ENCODE results near the gene LRRIQ1.

Gene LRRIQ1

DNA sequence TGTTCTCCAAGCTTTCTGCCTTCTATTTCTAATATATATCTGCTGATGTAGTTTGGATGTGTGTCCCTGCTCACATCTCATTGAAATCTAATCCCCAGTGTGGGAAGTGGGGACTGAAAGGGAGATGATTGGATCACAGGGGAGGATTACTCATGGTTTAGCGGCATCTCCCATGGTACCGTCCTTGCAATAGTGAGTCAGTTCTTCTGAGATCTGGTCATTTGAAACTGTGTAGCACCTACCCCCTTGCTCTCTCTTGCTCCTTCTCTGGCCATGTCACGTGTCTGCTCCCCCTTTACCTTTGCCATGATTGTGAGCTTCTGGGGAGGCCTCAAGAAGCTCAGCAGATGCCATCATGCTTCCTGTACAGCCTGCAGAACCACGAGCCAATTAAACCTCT, 217.7 kb downstream of the LRRIQ1 start:
- Histone ChIP-seq H3K27me3 (replicated peaks; ENCODE audit: control insufficient read depth, insufficient read depth, low read length, poor library complexity, severe bottlenecking) (no peaks in the 10 kb centered on the region), H3K4me1 (ENCODE audit: control insufficient read depth, insufficient read depth, low read length, poor library complexity, severe bottlenecking) (no peaks in the 10 kb centered on the region), H3K9me3 (ENCODE audit: control insufficient read depth, low read length) (no peaks in the 10 kb centered on the region), H3K27ac (ENCODE audit: insufficient read depth, low read length, poor library complexity, severe bottlenecking) (no peak overlapping the region), H3K4me3 (ENCODE audit: insufficient read depth, low read depth, low read length, poor library complexity, severe bottlenecking) (no peak overlapping the region), H3K36me3 (ENCODE audit: control insufficient read depth, insufficient read depth, low read length) (no peaks in the 10 kb centered on the region)
- DNase-seq: no peak

DNA sequence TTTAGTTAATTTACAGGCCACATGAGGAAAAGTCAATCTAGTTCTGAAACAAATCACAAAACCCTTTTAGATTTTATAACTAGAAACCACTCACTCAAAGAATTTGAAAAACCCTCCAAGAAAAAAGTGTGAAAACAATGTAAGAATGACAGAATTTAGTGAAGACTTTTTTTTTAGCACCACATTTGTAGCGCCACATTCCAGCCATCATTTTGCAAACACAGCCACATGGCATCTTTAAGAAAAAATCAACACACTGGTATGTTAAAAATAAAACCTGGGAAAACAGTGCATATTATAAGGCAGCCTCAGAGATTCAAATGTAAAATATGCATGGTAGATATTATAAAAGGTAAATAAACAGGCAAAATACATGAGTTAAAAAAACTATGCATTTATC, 221.5 kb downstream of the LRRIQ1 start:
- Histone ChIP-seq H3K4me1 (ENCODE audit: control insufficient read depth, insufficient read depth, low read length, poor library complexity, severe bottlenecking) (no peaks in the 10 kb centered on the region), H3K27ac (ENCODE audit: insufficient read depth, low read length, poor library complexity, severe bottlenecking) (no peak overlapping the region), H3K27me3 (replicated peaks; ENCODE audit: control insufficient read depth, insufficient read depth, low read length, poor library complexity, severe bottlenecking) (no peaks in the 10 kb centered on the region), H3K36me3 (ENCODE audit: control insufficient read depth, insufficient read depth, low read length) (no peaks in the 10 kb centered on the region), H3K4me3 (ENCODE audit: insufficient read depth, low read depth, low read length, poor library complexity, severe bottlenecking) (no peak overlapping the region), H3K9me3 (ENCODE audit: control insufficient read depth, low read length) (no peaks in the 10 kb centered on the region)
- no peak for DNase-seq

DNA sequence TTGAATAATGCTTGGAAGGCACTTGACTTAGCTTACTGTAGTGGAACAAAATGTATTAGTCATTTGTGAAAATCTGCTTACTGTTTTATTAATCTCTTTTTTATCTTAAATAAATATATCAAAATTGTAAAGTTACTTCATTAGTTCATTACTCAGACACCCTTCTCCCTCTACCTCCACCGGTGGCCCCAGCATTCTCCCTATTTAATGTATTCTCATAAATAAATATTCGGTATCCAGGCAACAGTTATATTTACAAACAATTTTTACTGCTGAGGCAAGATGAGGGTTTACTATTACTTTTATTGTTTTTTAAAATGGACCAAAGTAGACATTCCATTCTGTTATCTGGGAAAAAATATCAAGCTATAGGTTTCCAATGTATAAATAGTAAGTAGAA, 224.3 kb downstream of the LRRIQ1 start:
- no peak for DNase-seq
- H3K4me3 ChIP-seq (ENCODE audit: insufficient read depth, low read depth, low read length, poor library complexity, severe bottlenecking): no peak overlapping the region
- H3K27ac ChIP-seq (ENCODE audit: insufficient read depth, low read length, poor library complexity, severe bottlenecking): no peak overlapping the region
- no peaks in the 10 kb centered on the region for H3K4me1 ChIP-seq (ENCODE audit: control insufficient read depth, insufficient read depth, low read length, poor library complexity, severe bottlenecking)
- H3K36me3 ChIP-seq (ENCODE audit: control insufficient read depth, insufficient read depth, low read length): no peaks in the 10 kb centered on the region
- no peaks in the 10 kb centered on the region for H3K27me3 ChIP-seq (replicated peaks; ENCODE audit: control insufficient read depth, insufficient read depth, low read length, poor library complexity, severe bottlenecking)
- no peaks in the 10 kb centered on the region for H3K9me3 ChIP-seq (ENCODE audit: control insufficient read depth, low read length)

DNA sequence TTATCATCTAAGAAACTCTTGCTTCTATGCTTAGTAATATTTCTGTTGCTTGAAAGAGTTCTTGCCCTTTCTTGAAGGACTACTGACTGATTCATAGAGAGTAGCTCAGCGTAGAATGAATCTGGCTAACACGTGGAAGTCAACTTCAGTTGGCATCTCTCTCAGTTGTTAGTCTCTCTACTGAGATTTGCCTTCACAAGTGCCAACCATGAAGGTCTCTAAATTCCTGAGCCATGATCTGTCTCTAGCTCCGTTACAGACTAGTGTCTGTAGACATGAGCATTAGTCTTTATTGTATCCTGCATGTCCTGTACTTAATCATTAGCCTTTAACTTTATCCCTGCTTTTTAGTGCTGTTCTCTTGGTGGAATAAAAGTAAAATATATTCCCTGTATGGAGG, 224.7 kb downstream of the LRRIQ1 start:
- H3K4me3 ChIP-seq (ENCODE audit: insufficient read depth, low read depth, low read length, poor library complexity, severe bottlenecking): no peak overlapping the region
- no peak for DNase-seq
- no peak overlapping the region for H3K27ac ChIP-seq (ENCODE audit: insufficient read depth, low read length, poor library complexity, severe bottlenecking)
- no peaks in the 10 kb centered on the region for H3K36me3 ChIP-seq (ENCODE audit: control insufficient read depth, insufficient read depth, low read length)
- no peaks in the 10 kb centered on the region for H3K9me3 ChIP-seq (ENCODE audit: control insufficient read depth, low read length)
- no peaks in the 10 kb centered on the region for H3K4me1 ChIP-seq (ENCODE audit: control insufficient read depth, insufficient read depth, low read length, poor library complexity, severe bottlenecking)
- H3K27me3 ChIP-seq (replicated peaks; ENCODE audit: control insufficient read depth, insufficient read depth, low read length, poor library complexity, severe bottlenecking): no peaks in the 10 kb centered on the region

DNA sequence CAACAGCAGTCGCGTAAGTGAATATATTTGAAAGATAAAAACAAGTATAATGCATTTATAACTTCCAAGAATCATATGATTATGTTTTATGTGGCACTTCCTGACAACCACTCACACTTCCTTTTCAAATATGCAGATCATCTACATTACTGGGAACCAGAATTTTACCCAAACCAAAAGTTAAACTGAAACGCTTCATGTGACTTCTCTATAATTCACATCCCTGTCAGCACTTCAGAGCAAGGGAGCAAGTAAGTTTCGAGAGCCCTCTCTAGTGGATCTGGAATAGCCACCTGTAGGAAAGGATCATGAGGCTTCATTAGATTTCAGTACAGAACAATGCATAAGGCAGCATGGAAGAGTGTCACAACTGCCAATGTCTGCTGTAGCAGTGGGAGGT, 230.2 kb downstream of the LRRIQ1 start:
- no peak for DNase-seq
- Histone ChIP-seq H3K36me3 (ENCODE audit: control insufficient read depth, insufficient read depth, low read length) (no peaks in the 10 kb centered on the region), H3K4me1 (ENCODE audit: control insufficient read depth, insufficient read depth, low read length, poor library complexity, severe bottlenecking) (no peaks in the 10 kb centered on the region), H3K27me3 (replicated peaks; ENCODE audit: control insufficient read depth, insufficient read depth, low read length, poor library complexity, severe bottlenecking) (no peaks in the 10 kb centered on the region), H3K4me3 (ENCODE audit: insufficient read depth, low read depth, low read length, poor library complexity, severe bottlenecking) (no peak overlapping the region), H3K9me3 (ENCODE audit: control insufficient read depth, low read length) (no peaks in the 10 kb centered on the region), H3K27ac (ENCODE audit: insufficient read depth, low read length, poor library complexity, severe bottlenecking) (no peak overlapping the region)

DNA sequence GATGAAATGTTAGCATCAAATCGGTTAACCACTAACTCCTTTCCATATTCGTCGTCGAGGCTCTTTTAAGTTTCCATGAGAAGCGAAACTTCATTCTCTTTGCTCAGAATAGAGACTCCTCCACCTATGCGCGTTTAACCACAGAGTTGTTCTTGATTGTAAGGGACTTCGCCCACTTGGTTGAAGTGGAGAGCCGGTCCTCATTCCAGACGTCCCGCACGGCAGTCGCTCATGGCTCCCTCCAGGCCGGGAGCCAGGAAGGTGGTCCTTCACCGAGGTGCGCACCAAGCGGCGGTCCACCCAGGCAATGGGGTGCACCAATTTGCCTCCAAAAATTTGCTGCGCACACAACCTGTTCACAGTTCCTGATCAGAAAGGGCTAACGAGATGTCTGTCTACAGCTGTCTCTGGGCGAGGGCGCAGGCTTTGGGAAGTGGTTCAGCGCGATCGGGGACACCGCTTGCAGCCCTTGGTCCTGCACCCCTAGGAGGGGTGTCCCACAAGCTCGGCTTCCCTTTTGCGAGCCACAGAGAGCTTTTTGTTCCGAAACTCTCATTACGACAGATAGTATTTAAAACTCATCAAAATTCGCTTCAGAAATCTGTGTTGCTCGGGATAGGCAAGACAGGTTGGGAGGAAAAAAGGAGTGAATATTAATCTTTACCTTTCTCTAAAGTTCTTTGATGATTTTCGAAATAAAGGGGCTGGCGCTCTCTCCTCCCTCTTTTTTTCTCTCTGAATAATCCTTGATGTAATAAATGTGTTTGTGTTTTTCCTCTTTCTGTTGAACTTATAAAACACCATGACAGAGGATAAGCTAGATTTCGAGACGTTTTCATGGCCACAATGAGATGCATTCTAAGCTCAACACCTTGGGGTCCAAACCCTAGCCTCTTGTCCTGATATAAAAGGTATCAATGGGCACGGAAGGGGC, 237.5 kb downstream of the LRRIQ1 start:
- Histone ChIP-seq H3K27me3 (replicated peaks; ENCODE audit: control insufficient read depth, insufficient read depth, low read length, poor library complexity, severe bottlenecking) (no peaks in the 10 kb centered on the region), H3K9me3 (ENCODE audit: control insufficient read depth, low read length) (no peaks in the 10 kb centered on the region), H3K4me3 (ENCODE audit: insufficient read depth, low read depth, low read length, poor library complexity, severe bottlenecking) (no peak overlapping the region), H3K36me3 (ENCODE audit: control insufficient read depth, insufficient read depth, low read length) (no peaks in the 10 kb centered on the region), H3K27ac (ENCODE audit: insufficient read depth, low read length, poor library complexity, severe bottlenecking) (no peak overlapping the region), H3K4me1 (ENCODE audit: control insufficient read depth, insufficient read depth, low read length, poor library complexity, severe bottlenecking) (no peaks in the 10 kb centered on the region)
- no peak for DNase-seq

DNA sequence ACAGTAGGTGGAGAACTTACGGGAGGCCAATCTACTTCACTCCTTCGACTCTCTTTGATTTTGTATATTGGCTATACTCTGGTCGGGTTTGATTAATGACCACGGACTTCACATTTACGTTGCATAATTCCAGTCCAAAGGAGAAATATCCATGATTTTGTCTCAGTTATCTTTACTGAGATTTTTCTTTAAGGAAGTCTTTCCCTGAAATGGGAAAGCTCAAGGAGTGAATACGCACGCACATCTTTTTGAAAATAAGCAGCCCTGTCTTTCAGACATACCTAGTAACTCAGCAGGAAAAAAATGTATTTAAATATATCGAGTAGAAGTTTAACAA, 238.1 kb downstream of the LRRIQ1 start:
- Histone ChIP-seq H3K9me3 (ENCODE audit: control insufficient read depth, low read length) (no peaks in the 10 kb centered on the region), H3K27me3 (replicated peaks; ENCODE audit: control insufficient read depth, insufficient read depth, low read length, poor library complexity, severe bottlenecking) (peaks cover 4% of the 10 kb centered on the region), H3K4me3 (ENCODE audit: insufficient read depth, low read depth, low read length, poor library complexity, severe bottlenecking) (no peak overlapping the region), H3K36me3 (ENCODE audit: control insufficient read depth, insufficient read depth, low read length) (no peaks in the 10 kb centered on the region), H3K27ac (ENCODE audit: insufficient read depth, low read length, poor library complexity, severe bottlenecking) (no peak overlapping the region), H3K4me1 (ENCODE audit: control insufficient read depth, insufficient read depth, low read length, poor library complexity, severe bottlenecking) (no peaks in the 10 kb centered on the region)
- DNase-seq: no peak

DNA sequence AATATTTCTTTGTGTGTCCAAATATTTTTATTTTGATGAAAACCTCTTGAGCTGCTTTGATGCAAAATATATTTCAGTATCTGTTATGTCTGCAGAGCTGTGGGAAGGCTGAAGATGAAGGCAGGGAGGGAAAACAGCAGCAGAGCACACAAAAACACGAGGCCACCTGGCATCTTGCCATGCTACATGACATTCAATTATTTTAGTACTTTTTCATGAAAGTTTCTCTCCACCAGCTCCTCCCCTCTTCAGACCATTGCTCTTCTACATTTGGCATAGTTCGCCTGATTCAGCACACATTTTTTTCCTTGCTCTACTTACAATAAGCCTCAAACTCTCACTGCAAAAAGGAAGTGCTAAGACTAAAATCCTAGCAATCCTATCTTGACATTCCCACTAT, 239.2 kb downstream of the LRRIQ1 start:
- peaks cover 10% of the 10 kb centered on the region for H3K27me3 ChIP-seq (replicated peaks; ENCODE audit: control insufficient read depth, insufficient read depth, low read length, poor library complexity, severe bottlenecking)
- no peaks in the 10 kb centered on the region for H3K9me3 ChIP-seq (ENCODE audit: control insufficient read depth, low read length)
- no peaks in the 10 kb centered on the region for H3K4me1 ChIP-seq (ENCODE audit: control insufficient read depth, insufficient read depth, low read length, poor library complexity, severe bottlenecking)
- H3K4me3 ChIP-seq (ENCODE audit: insufficient read depth, low read depth, low read length, poor library complexity, severe bottlenecking): no peak overlapping the region
- no peak overlapping the region for H3K27ac ChIP-seq (ENCODE audit: insufficient read depth, low read length, poor library complexity, severe bottlenecking)
- DNase-seq: no peak
- no peaks in the 10 kb centered on the region for H3K36me3 ChIP-seq (ENCODE audit: control insufficient read depth, insufficient read depth, low read length)

DNA sequence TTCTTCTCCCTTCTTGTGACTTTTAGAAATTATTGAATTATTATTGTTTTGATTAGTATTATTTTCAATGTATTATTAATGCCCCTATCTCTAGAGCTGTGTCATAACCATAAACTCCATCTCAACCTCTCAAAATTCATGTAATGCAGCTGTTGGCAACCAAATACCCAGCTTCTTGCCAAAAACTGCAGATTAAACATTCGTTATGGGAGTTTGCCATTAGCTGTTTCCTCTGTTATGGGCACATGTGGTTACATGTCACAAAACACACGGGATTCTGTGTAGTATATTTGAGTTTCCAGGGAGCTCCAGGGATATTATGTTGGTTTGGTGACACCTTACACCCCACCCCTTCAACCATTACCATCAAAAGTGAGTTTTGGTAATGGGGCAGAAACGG, 241.0 kb downstream of the LRRIQ1 start:
- Histone ChIP-seq H3K4me3 (ENCODE audit: insufficient read depth, low read depth, low read length, poor library complexity, severe bottlenecking) (no peak overlapping the region), H3K4me1 (ENCODE audit: control insufficient read depth, insufficient read depth, low read length, poor library complexity, severe bottlenecking) (no peaks in the 10 kb centered on the region), H3K36me3 (ENCODE audit: control insufficient read depth, insufficient read depth, low read length) (no peaks in the 10 kb centered on the region), H3K27me3 (replicated peaks; ENCODE audit: control insufficient read depth, insufficient read depth, low read length, poor library complexity, severe bottlenecking) (peaks cover 10% of the 10 kb centered on the region), H3K9me3 (ENCODE audit: control insufficient read depth, low read length) (no peaks in the 10 kb centered on the region), H3K27ac (ENCODE audit: insufficient read depth, low read length, poor library complexity, severe bottlenecking) (no peak overlapping the region)
- no peak for DNase-seq

DNA sequence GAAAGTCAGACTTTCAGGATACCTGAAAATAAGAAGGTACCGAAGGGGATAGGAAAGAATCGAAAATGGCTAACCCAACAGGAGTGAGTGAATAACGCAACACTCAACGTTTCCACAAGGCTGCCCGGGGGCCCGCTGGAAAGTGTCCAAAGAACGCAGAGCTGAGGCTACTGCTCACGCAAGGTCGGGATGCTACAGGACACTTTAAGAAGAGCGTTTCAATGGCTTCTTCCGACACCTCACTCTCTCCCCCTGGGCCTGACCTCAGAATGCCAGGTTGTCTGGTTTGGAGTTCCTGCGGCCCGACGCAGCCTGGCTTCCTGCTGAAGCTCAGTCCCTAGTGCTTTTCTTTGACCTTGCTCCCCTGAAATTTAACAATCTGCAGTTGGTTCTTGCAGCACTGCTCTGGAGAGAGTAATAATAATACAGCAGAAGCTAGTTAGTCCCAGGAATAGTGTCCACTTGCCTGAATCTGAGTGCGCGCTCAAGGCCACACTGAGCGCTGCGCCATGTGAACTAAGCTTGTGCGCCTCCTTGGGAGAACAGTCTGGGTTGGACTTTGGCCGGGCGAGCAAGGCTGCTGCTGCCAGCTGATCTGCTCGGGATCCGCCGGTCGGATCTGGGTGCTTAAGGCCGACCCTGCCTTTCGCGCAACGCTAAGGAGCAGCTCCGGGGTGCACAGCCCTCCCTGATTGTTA, 241.9 kb downstream of the LRRIQ1 start:
- Histone ChIP-seq H3K27me3 (replicated peaks; ENCODE audit: control insufficient read depth, insufficient read depth, low read length, poor library complexity, severe bottlenecking) (peaks cover 18% of the 10 kb centered on the region), H3K4me1 (ENCODE audit: control insufficient read depth, insufficient read depth, low read length, poor library complexity, severe bottlenecking) (no peaks in the 10 kb centered on the region), H3K4me3 (ENCODE audit: insufficient read depth, low read depth, low read length, poor library complexity, severe bottlenecking) (no peak overlapping the region), H3K36me3 (ENCODE audit: control insufficient read depth, insufficient read depth, low read length) (no peaks in the 10 kb centered on the region), H3K27ac (ENCODE audit: insufficient read depth, low read length, poor library complexity, severe bottlenecking) (no peak overlapping the region), H3K9me3 (ENCODE audit: control insufficient read depth, low read length) (no peaks in the 10 kb centered on the region)
- no peak for DNase-seq
